Measurements from ENCODE around the gene ESYT2. TPM values are rescaled to one million over a fixed set of nuclear protein-coding genes. Genes with fewer than 3 reads are reported as not detected.
"Not testable (repeated sequence)": the region's sequence is repeated elsewhere in the genome, so short reads cannot be mapped to it uniquely, and the experiment has no call there.

ESYT2 gene
- total RNA-seq, 1 donor from 2014 or later: 83.9 TPM

DNA sequence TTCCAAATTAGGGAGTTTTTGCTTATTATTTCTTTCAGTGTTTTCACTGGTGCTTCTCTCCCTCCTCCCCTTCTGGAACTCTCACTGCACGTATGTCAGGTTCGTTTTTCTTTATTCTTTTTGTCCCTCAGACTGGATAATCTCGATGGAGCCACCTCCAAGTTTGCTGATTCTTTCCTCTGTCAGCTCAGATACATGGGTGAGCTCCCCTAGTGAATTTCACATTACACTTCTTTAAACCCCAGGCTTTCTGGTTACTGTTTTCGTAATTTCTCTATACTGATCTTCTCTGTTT lies 103.9 kb downstream of the ESYT2 start:
- DNase-seq (ENCODE audit: low spot score): no peak

DNA sequence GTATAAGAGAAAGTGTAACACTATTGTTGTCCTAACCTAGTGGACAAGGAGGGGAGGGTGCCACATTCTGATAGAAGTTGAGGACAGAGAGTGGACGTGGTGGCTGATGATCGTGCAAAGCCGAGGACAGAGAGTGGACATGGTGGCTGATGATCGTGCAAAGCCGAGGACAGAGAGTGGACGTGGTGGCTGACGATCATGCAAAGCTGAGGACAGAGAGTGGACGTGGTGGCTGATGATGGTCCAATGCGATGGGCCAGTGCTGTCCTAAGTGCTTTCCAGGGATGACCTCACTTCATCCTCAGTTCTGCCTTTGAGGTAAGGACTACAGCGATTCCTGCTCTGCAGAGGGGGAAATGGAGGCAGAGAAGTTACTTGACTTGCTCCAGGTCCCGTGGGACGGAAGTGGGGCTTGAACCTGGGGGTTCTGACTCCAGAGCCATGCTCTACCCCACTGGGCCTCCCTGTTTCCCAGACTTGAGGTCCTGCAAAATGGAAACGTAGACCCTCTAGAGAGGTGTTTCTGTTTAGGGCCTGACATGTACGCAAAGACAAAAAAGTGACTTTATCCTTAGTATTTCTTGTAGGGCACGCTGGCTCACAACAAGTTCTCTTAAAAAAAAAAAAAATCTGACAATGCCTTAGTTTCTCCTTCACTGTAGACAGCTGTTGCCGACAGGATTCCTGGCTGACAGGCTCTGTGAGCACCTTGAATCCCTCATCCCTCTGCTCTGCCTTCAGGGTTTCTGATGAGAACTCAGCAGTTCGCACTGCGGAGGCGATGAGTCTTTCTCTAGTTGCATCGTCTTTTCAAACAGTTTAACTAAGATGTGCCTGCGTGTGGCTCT lies 104.4 kb downstream of the ESYT2 start:
- DNase-seq (ENCODE audit: low spot score): no peak

DNA sequence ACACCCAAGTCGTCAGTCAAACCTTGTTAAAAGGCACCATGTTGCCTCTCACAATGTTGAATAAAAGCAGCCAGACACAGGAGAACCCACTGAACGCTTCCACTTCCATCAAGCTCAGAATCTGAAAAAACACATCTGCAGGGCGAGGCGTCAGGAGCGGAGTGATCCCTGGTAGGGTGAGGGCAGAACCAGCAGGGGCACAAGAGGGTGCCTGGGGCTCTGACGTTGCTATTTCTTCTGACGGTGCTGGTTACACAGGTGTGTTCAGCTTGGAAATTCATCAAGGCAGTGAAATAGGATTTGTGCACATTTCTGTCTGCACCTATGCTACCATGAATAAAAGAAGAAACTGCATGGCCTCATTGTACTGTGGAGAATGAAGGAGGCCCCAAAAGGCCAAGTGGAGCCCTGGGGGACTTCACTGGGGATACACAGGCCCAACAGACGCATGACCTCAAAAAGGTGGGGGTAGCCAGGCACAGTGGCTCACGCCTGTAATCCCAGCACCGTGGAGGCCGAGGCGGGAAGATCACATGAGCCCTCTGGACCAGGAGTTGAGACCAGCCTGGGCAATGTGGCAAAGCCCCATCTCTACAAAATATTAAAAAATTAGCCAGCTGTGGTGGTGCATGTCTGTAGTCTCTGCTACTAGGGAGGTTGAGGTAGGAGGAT lies 105.5 kb downstream of the ESYT2 start:
- DNase-seq (ENCODE audit: low spot score): no peak

DNA sequence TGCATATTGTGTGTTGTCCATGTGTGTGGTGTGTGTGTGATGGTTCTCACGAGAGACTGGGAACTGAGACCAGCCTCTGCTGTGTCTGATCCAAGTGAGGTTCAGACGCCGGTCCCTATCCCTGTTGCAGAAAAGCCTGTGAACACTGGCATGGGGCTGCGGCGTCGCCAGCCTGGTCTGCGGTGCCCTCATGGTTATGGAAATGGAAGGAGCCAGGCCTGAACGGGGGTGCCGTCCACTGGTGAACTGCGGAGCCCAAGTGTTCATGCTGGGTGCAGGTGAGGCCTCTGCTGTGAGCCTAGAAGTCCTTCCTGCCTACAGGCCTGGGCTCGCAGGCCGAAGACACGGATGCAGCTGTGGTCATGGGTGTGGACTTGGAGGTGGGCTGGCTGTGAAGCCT lies 106.0 kb downstream of the ESYT2 start:
- DNase-seq (ENCODE audit: low spot score): no peak

DNA sequence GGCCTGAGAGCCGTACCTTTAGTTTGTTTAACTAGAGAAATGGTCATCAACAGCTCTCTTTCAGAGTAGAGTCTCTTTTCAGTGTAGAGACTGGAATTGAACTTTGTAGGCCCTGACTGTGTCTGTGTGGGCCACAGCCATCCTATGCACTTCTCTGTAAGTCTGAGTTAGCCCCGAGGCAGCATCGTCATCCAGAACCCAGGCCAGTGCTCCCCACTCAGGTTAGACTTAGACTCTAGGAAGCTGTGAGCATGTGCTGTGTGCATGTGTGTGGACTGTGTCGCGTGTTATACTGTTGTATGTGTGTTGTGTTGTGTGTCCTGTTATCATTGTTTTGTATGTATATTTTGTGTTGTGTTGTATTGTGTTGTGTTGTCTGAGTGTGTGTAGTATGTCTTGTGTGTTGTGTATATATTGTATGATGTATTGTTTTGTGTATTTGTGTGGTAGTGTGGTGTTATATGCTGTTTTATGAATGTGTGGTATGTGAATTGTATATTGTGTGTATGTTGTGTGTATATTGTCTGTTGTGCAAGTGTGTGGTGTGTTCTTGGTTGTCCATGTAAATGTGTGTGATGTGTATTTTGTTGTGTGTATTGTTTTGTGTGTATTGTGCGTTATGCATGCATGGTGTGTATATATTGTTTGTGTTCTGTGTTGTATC lies 106.6 kb downstream of the ESYT2 start:
- no peak for DNase-seq (ENCODE audit: low spot score)

DNA sequence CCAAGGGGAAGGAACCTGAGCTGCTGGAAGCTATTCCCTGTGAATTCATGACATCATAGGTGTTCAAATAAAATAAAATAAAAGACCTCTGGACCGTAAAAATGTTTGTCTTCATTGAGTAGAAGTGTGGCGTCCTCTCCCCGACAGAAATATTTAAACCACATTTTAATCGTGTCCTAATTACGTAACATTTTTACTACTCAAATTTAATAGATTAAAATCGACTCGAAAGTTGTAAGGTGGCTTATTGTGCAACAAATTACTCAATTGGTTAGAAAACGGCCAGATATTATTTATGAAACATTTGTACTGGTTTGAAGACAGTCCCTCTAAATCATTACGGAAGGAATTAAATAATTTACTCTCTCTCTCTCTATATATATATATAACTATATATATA lies 109.2 kb downstream of the ESYT2 start:
- no peak for DNase-seq (ENCODE audit: low spot score)

DNA sequence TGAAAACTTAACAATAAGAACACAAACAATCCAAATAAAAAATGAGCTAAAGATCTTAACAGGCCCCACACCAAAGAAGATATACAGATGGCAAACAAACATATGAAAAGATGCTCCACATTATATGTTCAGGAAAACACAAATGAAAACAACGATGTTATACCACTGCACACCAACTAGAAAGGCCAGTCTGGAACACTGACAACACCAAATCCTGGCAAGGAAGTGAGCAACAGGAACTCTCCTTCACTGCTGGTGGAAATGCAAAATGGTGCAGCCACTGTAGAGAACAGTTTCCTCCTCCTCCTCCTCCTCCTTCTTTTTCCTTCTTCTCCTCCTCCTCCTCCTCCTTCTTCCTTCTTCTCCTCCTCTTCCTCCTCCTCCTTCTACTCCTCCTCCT lies 112.5 kb downstream of the ESYT2 start:
- DNase-seq (ENCODE audit: low spot score): no peak

DNA sequence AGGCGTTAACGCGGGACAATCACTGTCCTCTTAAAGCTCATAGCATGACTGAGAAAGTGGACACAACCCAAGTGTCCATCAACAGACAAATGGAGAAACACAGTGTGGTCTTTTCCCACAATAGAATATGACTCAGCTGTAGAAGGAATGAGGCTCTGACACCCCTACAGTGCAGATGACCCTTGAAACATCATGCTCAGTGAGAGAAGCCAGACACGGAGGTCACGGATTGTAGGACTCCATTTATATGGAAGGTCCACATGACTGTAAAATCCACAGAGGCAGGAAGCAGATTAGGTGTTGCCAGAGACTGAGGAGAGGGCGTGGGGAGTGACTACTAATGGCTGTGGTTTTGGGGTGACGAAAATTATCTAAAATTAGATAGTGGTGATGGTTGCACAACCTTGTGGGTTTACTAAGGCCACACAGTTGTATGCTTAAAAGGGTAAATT lies 118.6 kb downstream of the ESYT2 start:
- no peak for DNase-seq (ENCODE audit: low spot score)

DNA sequence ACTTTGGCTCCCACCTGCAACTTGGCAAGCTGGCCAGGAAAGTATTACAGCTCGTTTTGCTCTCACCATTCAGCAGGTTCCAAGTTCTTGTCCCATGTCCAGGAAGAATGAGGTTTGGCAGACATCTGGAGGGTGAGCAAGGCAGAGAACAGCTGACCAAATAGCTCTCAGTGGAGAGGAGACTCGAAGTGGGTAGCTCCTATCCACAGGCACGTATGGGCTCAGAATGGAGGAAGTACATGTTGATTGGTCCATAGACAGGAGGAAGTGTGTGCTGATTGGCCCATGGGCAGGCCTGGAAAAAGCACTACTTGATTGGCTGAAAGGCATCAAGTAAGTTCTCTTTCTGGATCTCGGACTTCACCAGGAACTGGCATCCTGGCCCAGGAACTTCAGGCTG lies 121.7 kb downstream of the ESYT2 start:
- no peak for DNase-seq (ENCODE audit: low spot score)

DNA sequence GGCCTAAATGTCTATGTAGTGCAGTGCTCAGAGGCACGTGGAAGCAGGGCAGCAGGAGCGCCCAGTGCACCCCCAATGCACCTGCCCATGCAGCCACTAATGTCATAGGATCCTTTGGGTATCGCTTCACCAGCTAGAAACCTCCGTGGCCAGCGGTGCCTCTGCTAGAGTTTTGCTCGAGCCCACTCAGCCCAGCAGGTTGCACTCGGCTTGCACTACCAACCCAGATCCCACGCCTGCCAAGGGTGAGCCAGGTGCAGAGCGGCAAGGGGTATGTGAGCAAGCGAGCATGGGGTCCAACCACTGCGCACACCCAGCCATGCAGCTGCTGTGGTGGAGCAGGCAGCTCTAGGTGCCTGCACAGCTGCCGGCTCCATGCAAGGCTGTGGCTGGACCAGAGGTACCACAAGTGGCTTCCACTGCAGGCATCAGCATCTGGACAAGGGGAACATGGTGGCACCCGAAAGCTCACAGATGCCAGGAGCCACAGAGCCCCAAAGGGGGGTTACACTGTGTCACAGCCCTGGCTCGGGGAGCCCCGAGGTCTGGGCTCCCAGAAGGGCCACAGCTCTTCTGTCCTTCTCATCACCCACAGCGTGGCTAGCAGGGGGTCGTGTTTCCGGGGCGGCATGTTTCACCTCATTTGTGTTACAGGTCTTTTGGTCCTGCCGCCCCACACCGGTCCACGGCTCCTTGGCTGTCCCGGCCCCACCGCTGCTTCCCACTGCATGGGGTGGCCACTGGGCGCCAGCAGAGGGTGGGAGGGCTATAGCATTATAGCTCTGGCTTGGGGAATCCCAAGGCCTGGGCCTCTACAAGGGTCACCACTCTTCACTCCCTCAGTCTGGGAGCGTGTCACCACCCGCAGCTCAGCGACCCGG lies 122.4 kb downstream of the ESYT2 start:
- no peak for DNase-seq (ENCODE audit: low spot score)

DNA sequence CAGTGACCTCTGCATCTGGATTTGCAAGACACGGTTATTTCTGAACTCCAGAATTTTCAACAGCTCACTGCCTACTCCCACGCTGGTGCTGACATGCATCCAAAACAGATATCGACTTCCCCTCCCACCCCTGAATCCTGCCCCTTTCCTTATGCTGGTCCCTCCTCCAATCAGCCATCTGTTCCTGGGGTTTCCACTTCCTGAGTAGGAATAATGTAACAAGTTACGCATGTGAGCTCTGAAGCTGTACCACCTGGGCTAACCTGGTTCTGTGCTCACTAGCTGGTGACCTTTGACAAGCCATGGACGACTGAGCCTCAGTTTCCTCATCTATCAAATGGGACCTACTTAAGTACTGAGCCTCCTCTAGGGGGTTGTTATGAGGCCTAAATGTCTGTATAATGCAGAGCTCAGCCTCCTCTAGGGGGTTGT lies 123.0 kb downstream of the ESYT2 start:
- DNase-seq (ENCODE audit: low spot score): no peak

DNA sequence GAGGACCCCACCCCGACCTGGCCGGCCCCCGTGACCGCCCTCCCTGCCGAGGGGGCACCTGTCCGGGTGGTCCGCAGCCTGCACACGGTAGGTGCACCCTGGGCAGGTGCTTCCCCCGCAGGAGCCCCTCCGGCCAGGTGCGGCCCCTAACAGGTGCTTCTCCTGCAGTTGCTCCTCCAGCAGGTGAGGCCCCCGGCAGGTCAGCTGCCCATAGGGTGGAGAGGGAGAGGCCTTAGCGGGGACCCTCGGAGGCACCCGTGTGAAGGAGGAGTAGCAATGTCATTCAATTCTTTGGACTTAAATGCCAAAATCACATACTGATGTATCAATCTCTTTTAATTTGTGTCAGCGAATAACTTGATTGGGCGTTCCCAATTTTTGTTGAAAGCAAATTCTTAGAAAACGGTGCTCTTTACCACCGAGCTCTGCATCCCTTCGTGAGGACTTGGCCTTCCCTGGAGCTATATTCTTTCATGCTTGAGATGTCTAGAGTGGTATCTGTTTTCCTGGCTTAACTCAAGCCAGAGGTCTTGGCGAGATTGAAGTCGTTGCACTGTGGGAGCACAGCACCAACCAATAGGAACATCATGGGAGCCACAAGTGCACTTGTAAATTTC lies 124.0 kb downstream of the ESYT2 start:
- no peak for DNase-seq (ENCODE audit: low spot score)

DNA sequence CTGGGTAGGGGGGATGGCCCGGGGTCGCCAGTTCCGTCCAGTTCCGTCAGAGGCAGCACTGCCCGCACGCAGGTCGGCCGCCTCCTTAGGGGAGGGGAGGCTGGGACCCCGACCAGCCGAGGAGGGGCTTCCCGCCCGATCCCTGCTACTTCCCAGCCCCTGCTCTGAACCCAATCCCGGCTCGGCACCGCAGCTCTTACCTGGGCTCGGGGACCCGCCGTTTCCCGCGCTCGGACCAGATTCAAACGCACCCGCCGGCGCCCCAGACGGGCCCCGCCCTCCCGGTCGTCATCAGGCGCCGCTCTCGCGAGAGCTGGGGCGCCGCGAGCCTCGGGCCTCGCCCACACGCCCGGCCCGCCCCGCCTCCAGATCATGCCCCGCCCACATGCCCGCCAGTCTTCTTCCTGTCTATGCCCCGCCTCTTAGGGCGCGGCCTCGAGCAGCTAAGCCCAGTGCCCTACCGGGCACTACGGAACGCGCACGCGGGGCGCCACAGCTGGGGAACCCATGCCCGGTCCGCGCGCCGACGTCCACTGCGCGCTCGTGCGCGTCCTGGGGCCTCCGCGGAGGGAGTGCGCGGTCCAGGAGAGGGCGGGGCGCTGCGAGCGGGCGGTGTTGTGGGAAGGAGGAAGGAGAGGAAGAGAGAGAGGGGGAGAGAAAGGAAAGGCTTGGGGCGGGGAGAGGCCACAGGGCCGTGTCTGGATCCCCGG lies 124.6 kb downstream of the ESYT2 start, which contains the start of gene NCAPG2:
NCAPG2 (minus strand) TSS at position 281 of the 710 bp plus-strand sequence. CDS start 2,905 bp downstream, outside the sequence.
- peak; percentile 99 for DNase-seq (ENCODE audit: low spot score)

DNA sequence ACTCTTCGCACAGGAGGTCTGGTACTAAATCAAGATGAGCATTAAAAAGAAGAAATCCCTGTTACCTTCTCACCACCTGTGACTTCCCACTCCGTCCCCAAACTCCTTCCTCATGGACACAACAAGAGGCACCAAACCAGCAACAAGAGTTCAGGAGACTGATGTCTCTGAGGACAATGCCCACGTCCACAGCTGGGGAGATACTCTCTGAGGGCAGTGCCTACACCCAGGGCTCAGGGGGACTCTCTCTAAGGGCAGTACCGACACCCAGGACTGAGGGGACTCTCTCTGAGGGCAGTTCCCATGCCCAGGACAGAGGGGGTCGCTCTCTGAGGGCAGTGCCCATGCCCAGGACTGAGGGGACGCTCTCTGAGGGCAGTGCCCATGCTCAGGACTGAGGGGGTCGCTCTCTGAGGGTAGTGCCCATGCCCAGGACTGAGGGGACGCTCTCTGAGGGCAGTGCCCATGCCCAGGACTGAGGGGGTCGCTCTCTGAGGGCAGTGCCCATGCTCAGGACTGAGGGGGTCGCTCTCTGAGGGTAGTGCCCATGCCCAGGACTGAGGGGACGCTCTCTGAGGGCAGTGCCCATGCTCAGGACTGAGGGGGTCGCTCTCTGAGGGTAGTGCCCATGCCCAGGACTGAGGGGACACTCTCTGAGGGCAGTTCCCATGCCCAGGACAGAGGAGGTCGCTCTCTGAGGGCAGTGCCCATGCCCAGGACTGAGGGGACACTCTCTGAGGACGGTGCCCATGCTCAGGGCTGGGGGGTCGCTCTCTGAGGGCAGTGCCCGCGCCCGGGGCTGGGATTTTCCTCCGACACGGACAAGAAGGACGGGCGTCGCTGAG lies 125.4 kb downstream of the ESYT2 start:
- not testable (repeated sequence) for DNase-seq (ENCODE audit: low spot score)

DNA sequence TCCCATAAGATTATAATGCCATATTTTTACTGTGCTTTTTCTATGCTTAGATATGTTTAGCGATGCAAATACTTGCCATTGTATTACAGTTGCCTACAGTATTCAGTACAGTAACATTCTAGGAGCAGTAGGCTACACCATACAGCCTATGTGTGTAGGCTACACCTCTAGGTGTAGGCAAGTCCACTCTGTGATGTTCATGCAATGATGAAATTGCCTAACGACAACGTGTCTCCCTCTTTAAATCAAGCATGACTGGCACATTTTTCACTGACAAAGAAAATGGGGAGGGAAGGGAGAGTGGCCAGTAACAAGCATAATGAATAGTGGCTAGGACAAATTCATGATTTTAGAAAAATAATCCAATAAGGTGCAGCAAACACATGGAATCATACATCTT lies 126.4 kb downstream of the ESYT2 start:
- DNase-seq (ENCODE audit: low spot score): no peak

DNA sequence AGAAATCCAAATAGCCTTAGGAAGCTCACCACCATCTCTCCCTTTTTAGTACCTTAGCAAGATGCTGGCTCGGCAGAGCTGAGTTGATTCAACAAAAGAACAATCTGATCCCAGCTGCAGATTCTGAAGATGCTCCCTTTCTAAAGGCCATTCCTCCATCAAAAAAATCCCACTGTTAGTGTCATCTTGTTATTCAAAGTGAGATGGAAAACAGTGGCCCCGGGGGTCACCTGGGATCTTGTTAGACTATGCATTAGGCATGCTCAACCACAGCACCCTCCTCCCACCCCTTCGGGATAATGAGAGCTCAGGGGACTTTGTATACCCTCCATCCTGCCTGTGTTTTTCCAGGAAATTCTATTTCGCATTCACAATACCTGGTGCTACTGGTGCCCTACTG lies 127.1 kb downstream of the ESYT2 start:
- DNase-seq (ENCODE audit: low spot score): no peak

DNA sequence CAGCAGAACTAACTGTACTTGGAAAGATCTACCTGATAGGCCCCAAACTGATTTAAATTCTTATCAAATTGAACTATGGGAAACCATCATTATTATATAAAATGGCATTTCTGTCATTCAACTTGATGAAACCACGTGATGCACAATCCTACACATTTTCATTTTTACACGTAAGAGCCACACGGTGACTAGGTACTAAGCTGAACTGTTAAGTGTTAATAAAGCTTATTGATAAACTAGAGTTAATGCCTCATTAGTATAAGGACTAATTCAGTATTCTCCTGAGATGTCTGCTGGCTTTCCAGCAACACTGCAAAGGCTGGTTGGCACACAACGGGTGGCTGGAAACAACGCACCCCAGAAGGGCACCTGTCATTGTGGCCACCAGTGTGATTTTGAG lies 129.3 kb downstream of the ESYT2 start:
- no peak for DNase-seq (ENCODE audit: low spot score)

DNA sequence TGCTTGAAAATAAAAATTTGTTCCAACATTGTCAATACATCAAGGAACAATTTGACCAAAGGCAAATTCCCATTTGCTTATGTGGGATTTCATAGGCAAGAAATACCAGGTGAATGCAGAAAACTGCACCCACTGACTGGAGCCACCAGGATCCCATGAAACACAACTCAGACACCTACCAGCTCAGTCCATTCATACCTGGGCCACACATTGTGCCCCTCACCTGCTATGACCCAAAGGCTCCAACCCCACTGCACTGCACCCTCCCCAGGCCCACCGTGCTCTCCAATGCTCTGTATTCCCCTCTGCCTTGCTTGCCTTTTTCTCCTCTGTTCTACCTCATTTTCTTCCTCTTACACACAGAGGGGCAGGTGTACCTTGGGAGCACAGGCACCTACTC lies 130.0 kb downstream of the ESYT2 start:
- DNase-seq (ENCODE audit: low spot score): no peak

DNA sequence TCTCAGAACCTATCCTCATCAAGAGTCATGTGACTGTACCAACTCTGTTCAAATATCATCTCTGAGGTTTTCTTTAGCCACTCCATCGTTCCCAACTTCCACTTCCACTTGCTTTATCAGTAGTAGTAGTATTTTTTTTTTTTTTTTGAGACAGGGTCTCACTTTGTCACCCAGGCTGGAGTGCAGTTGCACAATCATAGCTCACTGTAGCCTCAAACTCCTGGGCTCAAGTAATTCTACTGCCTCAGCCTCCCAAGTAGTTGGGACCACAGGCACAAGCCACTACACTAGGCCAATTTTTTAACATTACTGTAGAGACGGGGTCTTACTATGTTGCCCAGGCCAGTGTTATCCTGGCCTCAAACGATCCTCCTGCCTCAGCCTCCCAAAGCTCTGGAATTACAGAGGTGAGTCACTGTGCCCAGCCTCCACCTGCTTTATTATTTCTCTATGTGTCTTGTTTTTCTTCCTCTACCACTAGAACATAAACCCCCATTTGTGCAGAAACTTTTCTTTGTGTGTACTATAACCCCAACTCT lies 130.6 kb downstream of the ESYT2 start:
- no peak for DNase-seq (ENCODE audit: low spot score)

Measured in ureter (tissue), 1 donor.